Gastroesophageal sphincter (tissue), 3 donors: Measurements from ENCODE around the gene SGSM1.

ENCODE experiments used
- EP300 ChIP-seq: sonication (generic); formaldehyde crosslinking; IDR thresholded peaks from one replicate; pipeline ENCODE4 v1.6.1; 2017; ENCODE audit warnings: antibody characterized with exemption, mild to moderate bottlenecking
- POLR2AphosphoS5 ChIP-seq: sonication (generic); formaldehyde crosslinking; IDR thresholded peaks from one replicate; pipeline ENCODE4 v1.6.1; 2017; ENCODE audit warnings: antibody characterized with exemption
- TF ChIP-seq, protein P1 (sequence below), 4 experiments: fragments of 200-600 bp in 2 of 4; fragments of 450-650 bp in 2 of 4; sonication (generic) in 1 of 4; IDR thresholded peaks; one replicate each; pipeline ENCODE4 v1.5.1; 2017 to 2019; ENCODE audit warnings: antibody characterized with exemption in 4 of 4, mild to moderate bottlenecking in 2 of 4, moderate library complexity in 2 of 4

DNA sequence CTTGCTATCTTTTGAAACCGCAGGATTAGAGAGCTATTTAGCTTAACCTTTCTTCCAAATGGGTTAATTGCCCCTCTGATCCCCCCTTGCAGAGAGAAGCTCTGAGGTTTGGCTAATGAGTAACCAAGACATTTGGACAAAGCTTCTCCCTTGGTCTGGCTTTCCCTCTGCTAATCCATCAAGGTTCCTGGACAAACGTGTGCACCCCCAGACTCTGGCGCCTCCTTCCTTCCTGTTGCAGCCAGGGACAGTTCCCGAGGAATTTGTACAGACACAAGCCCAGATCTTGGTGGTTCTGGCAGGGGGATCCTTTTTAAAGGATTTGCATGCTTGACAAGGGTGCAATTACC is 148.1 kb downstream of the SGSM1 start:
- TF ChIP-seq, protein P1, sequence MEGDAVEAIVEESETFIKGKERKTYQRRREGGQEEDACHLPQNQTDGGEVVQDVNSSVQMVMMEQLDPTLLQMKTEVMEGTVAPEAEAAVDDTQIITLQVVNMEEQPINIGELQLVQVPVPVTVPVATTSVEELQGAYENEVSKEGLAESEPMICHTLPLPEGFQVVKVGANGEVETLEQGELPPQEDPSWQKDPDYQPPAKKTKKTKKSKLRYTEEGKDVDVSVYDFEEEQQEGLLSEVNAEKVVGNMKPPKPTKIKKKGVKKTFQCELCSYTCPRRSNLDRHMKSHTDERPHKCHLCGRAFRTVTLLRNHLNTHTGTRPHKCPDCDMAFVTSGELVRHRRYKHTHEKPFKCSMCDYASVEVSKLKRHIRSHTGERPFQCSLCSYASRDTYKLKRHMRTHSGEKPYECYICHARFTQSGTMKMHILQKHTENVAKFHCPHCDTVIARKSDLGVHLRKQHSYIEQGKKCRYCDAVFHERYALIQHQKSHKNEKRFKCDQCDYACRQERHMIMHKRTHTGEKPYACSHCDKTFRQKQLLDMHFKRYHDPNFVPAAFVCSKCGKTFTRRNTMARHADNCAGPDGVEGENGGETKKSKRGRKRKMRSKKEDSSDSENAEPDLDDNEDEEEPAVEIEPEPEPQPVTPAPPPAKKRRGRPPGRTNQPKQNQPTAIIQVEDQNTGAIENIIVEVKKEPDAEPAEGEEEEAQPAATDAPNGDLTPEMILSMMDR (IDR thresholded peaks at IDR 0.05) = no peak
- TF ChIP-seq EP300 (no peak), POLR2AphosphoS5 (no peak)
